Measurements from ENCODE around the gene MRPS18B. TPM values are rescaled to one million over a fixed set of nuclear protein-coding genes. Genes with fewer than 3 reads are reported as not detected.

Gene MRPS18B
- polyA plus RNA-seq, 3 donors = 18.8 to 52.4 (median 45.2) TPM

DNA sequence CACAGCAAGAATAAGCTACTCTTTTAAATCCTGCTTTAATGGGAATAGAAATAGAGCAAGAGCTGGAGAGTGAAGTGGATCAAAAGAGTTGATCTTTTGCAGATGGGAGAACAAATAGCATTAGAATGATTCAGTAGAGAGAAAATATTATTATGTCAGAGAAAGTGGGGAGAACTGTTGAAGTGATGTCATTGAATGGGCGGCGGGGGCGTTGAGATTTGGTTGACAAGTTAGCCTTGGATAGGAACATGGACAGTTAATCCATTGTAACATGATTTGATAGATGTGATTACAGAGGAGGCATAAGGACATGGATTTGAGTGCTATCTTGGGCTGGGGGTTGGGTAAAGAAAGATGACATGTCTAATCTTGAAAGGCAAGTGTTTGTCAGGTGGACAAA, 18.2 kb downstream of the MRPS18B start:
- 97% methylated on average over 3 of the region's 3 CpGs for WGBS (ENCODE audit: insufficient coverage)
- Mint-ChIP-seq H3K9me3 (no peaks in the 10 kb centered on the region), H3K4me1 (peaks cover 5% of the 10 kb centered on the region), H3K36me3 (peaks cover 28 to 33% of the 10 kb centered on the region in 2 donors), H3K27me3 (ENCODE audit: low read depth in 3 of 3) (peaks cover 0 to 2% (median 0%) of the 10 kb centered on the region in 3 donors), H3K27ac (no peak overlapping the region), H3K4me3 (no peak overlapping the region)
- Histone ChIP-seq H3K4me1 (ENCODE audit: control insufficient read depth in 1 of 2, insufficient read depth in 2 of 2, low read length in 2 of 2) (no peaks in the 10 kb centered on the region), H3K9me3 (replicated peaks in 1 of 2; ENCODE audit: control insufficient read depth in 1 of 2, insufficient read depth in 1 of 2, low read length in 2 of 2) (no peaks in the 10 kb centered on the region), H3K79me2 (ENCODE audit: insufficient read depth, low read length) (no peaks in the 10 kb centered on the region), H2AFZ (ENCODE audit: insufficient read depth, low read depth, low read length, poor library complexity, severe bottlenecking) (no peak overlapping the region), H3K4me3 (replicated peaks in 1 of 3; ENCODE audit: low read depth in 2 of 3, low read length in 3 of 3) (no peak overlapping the region), H3K9ac (ENCODE audit: insufficient read depth, low read length, poor library complexity, severe bottlenecking) (no peak overlapping the region), H4K20me1 (ENCODE audit: insufficient read depth, low read length) (no peaks in the 10 kb centered on the region), H3K4me2 (replicated peaks; ENCODE audit: extremely low read depth, low read length, poor library complexity, severe bottlenecking) (no peak overlapping the region), H3K27me3 (ENCODE audit: control insufficient read depth in 2 of 2, insufficient read depth in 2 of 2, low read length in 2 of 2) (no peaks in the 10 kb centered on the region), H3K36me3 (replicated peaks in 1 of 2; ENCODE audit: control insufficient read depth in 1 of 2, insufficient read depth in 2 of 2, low read length in 2 of 2) (peaks cover 6 to 24% of the 10 kb centered on the region in 2 donors), H3K27ac (ENCODE audit: low read depth in 1 of 2, low read length in 2 of 2) (no peak overlapping the region)
- DNase-seq = no peak
- intact Hi-C loops (cut with micrococcal nuclease) = no loop called here
- TF ChIP-seq, protein P1, sequence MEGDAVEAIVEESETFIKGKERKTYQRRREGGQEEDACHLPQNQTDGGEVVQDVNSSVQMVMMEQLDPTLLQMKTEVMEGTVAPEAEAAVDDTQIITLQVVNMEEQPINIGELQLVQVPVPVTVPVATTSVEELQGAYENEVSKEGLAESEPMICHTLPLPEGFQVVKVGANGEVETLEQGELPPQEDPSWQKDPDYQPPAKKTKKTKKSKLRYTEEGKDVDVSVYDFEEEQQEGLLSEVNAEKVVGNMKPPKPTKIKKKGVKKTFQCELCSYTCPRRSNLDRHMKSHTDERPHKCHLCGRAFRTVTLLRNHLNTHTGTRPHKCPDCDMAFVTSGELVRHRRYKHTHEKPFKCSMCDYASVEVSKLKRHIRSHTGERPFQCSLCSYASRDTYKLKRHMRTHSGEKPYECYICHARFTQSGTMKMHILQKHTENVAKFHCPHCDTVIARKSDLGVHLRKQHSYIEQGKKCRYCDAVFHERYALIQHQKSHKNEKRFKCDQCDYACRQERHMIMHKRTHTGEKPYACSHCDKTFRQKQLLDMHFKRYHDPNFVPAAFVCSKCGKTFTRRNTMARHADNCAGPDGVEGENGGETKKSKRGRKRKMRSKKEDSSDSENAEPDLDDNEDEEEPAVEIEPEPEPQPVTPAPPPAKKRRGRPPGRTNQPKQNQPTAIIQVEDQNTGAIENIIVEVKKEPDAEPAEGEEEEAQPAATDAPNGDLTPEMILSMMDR (IDR thresholded peaks at IDR 0.05) = no peak

DNA sequence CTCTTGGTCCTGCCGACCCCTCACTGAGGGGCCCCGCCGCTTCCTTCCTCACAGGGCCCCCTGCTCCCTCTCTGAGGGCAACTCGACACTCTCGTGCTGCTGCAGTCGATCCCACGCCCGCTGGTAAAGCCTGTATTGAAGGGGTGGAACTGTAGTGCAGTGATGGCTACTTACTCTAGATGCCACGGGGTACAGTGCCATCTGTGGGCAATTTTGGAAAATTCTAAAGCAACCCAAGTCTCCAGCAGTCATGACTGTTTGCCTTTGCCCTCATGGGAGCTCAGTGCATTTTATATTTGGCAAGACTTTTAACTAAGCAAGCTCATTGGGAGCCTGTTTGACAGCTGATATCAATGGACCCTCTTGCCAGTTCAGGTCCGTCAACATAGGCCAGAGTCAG, 22.8 kb downstream of the MRPS18B start:
- Histone ChIP-seq H3K36me3 (replicated peaks in 1 of 2; ENCODE audit: control insufficient read depth in 1 of 2, insufficient read depth in 2 of 2, low read length in 2 of 2) (peaks cover 4 to 23% of the 10 kb centered on the region in 2 donors), H3K4me2 (replicated peaks; ENCODE audit: extremely low read depth, low read length, poor library complexity, severe bottlenecking) (no peak overlapping the region), H3K9ac (ENCODE audit: insufficient read depth, low read length, poor library complexity, severe bottlenecking) (no peak overlapping the region), H3K27ac (ENCODE audit: low read depth in 1 of 2, low read length in 2 of 2) (no peak overlapping the region), H3K4me3 (replicated peaks in 1 of 3; ENCODE audit: low read depth in 2 of 3, low read length in 3 of 3) (no peak overlapping the region), H2AFZ (ENCODE audit: insufficient read depth, low read depth, low read length, poor library complexity, severe bottlenecking) (no peak overlapping the region), H3K27me3 (ENCODE audit: control insufficient read depth in 2 of 2, insufficient read depth in 2 of 2, low read length in 2 of 2) (no peaks in the 10 kb centered on the region), H3K4me1 (ENCODE audit: control insufficient read depth in 1 of 2, insufficient read depth in 2 of 2, low read length in 2 of 2) (peaks cover 25 to 27% of the 10 kb centered on the region in 2 donors), H3K79me2 (ENCODE audit: insufficient read depth, low read length) (no peaks in the 10 kb centered on the region), H4K20me1 (ENCODE audit: insufficient read depth, low read length) (peaks cover 3% of the 10 kb centered on the region), H3K9me3 (replicated peaks in 1 of 2; ENCODE audit: control insufficient read depth in 1 of 2, insufficient read depth in 1 of 2, low read length in 2 of 2) (no peaks in the 10 kb centered on the region)
- DNase-seq = no peak
- H3K36me3 Mint-ChIP-seq = peaks cover 29 to 32% of the 10 kb centered on the region in 2 donors
- H3K4me1 Mint-ChIP-seq = peaks cover 32% of the 10 kb centered on the region
- WGBS (ENCODE audit: insufficient coverage) = 60% methylated on average over 3 of the region's 10 CpGs
- H3K27me3 Mint-ChIP-seq (ENCODE audit: low read depth in 3 of 3) = peaks cover 0 to 1% (median 0%) of the 10 kb centered on the region in 3 donors
- intact Hi-C loops (cut with micrococcal nuclease) = no loop called here
- H3K9me3 Mint-ChIP-seq = no peaks in the 10 kb centered on the region
- no peak overlapping the region for H3K27ac Mint-ChIP-seq
- TF ChIP-seq, protein P1 (IDR thresholded peaks at IDR 0.05) = no peak
- H3K4me3 Mint-ChIP-seq = no peak overlapping the region
